H1 (cell line): Measurements from ENCODE around the gene RNF220. TPM values are rescaled to one million over a fixed set of nuclear protein-coding genes. Genes with fewer than 3 reads are reported as not detected.

Experiments used
- CTCF ChIA-PET: fragments of 300-600 bp; sonication (Branson Sonifier 250); formaldehyde crosslinking; loops from one replicate; lab custom pipeline; 2021; ENCODE audit not compliant: partially characterized antibody; lab: Charles Lee
- POLR2A ChIA-PET: fragments of 300-600 bp; sonication (Branson Sonifier 250); formaldehyde crosslinking; loops from one replicate; lab custom pipeline; 2021; ENCODE audit warnings: inconsistent platforms; ENCODE audit not compliant: partially characterized antibody; lab: Charles Lee
- DNase-seq, 2 experiments: peaks; one replicate each; pipeline versions ENCODE4 v3.0.0 to v3.0.0-alpha.2; 2010 to 2022; ENCODE audit warnings: low spot score in 2 of 2, low read depth in 1 of 2, mixed read lengths in 1 of 2
- FAIRE-seq: peaks from 2 replicates; lab custom pipeline; 2011; peaks lifted over from hg19 to GRCh38; lab: Jason Lieb, UNC
- H2AFZ ChIP-seq: 2 replicates; pipeline ENCODE4 v1.8.1; 2012; ENCODE audit warnings: low read length, inconsistent platforms
- H2AK5ac ChIP-seq: 2 replicates; pipeline ENCODE4 v1.6.1; 2013; ENCODE audit warnings: low read depth, low read length
- H2BK120ac ChIP-seq: replicated peaks from 2 replicates; pipeline ENCODE3; 2013; ENCODE audit warnings: low read depth, low read length, inconsistent platforms
- H2BK12ac ChIP-seq: 2 replicates; pipeline ENCODE4 v1.6.1; 2013; ENCODE audit warnings: low read depth, low read length
- H2BK15ac ChIP-seq: 2 replicates; pipeline ENCODE4 v1.6.1; 2013; ENCODE audit warnings: low read length
- H2BK20ac ChIP-seq: 2 replicates; pipeline ENCODE4 v1.6.1; 2013; ENCODE audit warnings: low read length
- H2BK5ac ChIP-seq: 2 replicates; pipeline ENCODE4 v1.6.1; 2013; ENCODE audit warnings: low read depth, low read length
- H3K14ac ChIP-seq: 2 replicates; pipeline ENCODE4 v1.6.1; 2013; ENCODE audit warnings: inconsistent platforms; ENCODE audit not compliant: insufficient read length
- H3K18ac ChIP-seq: 2 replicates; pipeline ENCODE4 v1.6.1; 2013; ENCODE audit warnings: low read length; ENCODE audit errors: extremely low read depth
- H3K23ac ChIP-seq: 2 replicates; pipeline ENCODE4 v1.6.1; 2013; ENCODE audit warnings: inconsistent platforms; ENCODE audit not compliant: insufficient read length
- H3K23me2 ChIP-seq: 2 replicates; pipeline ENCODE4 v1.6.1; 2013; ENCODE audit warnings: low read depth, low read length
- H3K27ac ChIP-seq: 2 replicates; pipeline ENCODE4 v1.6.1; 2011; ENCODE audit warnings: low read depth, low read length, inconsistent platforms
- H3K27me3 ChIP-seq, 4 experiments: replicated peaks in 1 of 4; 1 replicate in 1 of 4; 2 replicates in 3 of 4; pipeline versions ENCODE4 v1.6.1 to v1.8.1; 2011 to 2013; ENCODE audit warnings: low read length in 3 of 4, mild to moderate bottlenecking in 3 of 4, inconsistent platforms in 2 of 4, mixed read lengths in 2 of 4, moderate library complexity in 1 of 4; ENCODE audit not compliant: control insufficient read depth in 3 of 4, insufficient read depth in 3 of 4; ENCODE audit errors: extremely low read depth in 1 of 4
- H3K36me3 ChIP-seq, 4 experiments: 2 replicates each; pipeline versions ENCODE4 v1.6.1 to v1.8.1; 2011 to 2013; ENCODE audit warnings: mild to moderate bottlenecking in 4 of 4, low read length in 3 of 4, moderate library complexity in 2 of 4, control low read depth in 1 of 4, inconsistent platforms in 1 of 4; ENCODE audit not compliant: insufficient read depth in 4 of 4, control insufficient read depth in 2 of 4
- H3K4ac ChIP-seq: replicated peaks from 2 replicates; pipeline ENCODE3; 2013; ENCODE audit warnings: low read length, low read depth, mixed read lengths, inconsistent platforms; ENCODE audit not compliant: insufficient read length
- H3K4me1 ChIP-seq, 4 experiments: replicated peaks in 1 of 4; 1 replicate in 1 of 4; 2 replicates in 3 of 4; pipeline versions ENCODE4 v1.6.1 to v1.8.1; 2011 to 2013; ENCODE audit warnings: low read length in 3 of 4, inconsistent platforms in 2 of 4, mixed read lengths in 1 of 4; ENCODE audit not compliant: insufficient read depth in 4 of 4, control insufficient read depth in 3 of 4
- H3K4me2 ChIP-seq, 2 experiments: 2 replicates each; pipeline versions ENCODE4 v1.6.1 to v1.8.1; 2011 to 2013; ENCODE audit warnings: low read depth in 2 of 2, low read length in 2 of 2, control low read depth in 1 of 2, inconsistent platforms in 1 of 2, mild to moderate bottlenecking in 1 of 2; ENCODE audit not compliant: insufficient read depth in 1 of 2
- H3K4me3 ChIP-seq, 4 experiments: fragments of 200-600, 300-600 bp in 1 of 4; sonication (generic), shearing (Covaris generic), sonication (Bioruptor Twin) in 1 of 4; 2 replicates each; pipeline versions ENCODE4 v1.5.1 to v1.8.1; 2011 to 2016; ENCODE audit warnings: low read length in 4 of 4, low read depth in 3 of 4, control low read depth in 2 of 4, inconsistent platforms in 2 of 4, mild to moderate bottlenecking in 2 of 4, mixed read lengths in 1 of 4, moderate library complexity in 1 of 4; ENCODE audit not compliant: insufficient read depth in 2 of 4; ENCODE audit errors: extremely low read depth in 1 of 4
- H3K56ac ChIP-seq: replicated peaks from 2 replicates; pipeline ENCODE3; 2013; ENCODE audit warnings: low read depth, mild to moderate bottlenecking, mixed read lengths, low read length, inconsistent platforms; ENCODE audit not compliant: insufficient read length
- H3K79me1 ChIP-seq: 2 replicates; pipeline ENCODE4 v1.6.1; 2013; ENCODE audit warnings: low read depth, low read length, control low read depth
- H3K79me2 ChIP-seq, 2 experiments: 2 replicates each; pipeline versions ENCODE4 v1.6.1 to v1.8.1; 2012 to 2013; ENCODE audit warnings: low read length in 2 of 2, mild to moderate bottlenecking in 2 of 2, inconsistent platforms in 1 of 2; ENCODE audit not compliant: insufficient read depth in 2 of 2, control insufficient read depth in 1 of 2
- H3K9ac ChIP-seq, 4 experiments: replicated peaks in 1 of 4; 1 replicate in 1 of 4; 2 replicates in 3 of 4; pipeline versions ENCODE4 v1.6.1 to v1.8.1; 2011 to 2013; ENCODE audit warnings: low read depth in 3 of 4, low read length in 3 of 4, control low read depth in 2 of 4, mild to moderate bottlenecking in 2 of 4, moderate library complexity in 2 of 4, inconsistent platforms in 1 of 4; ENCODE audit errors: extremely low read depth in 1 of 4
- H3K9me3 ChIP-seq, 2 experiments: 2 replicates each; pipeline versions ENCODE4 v1.6.1 to v1.8.1; 2012 to 2013; ENCODE audit warnings: mild to moderate bottlenecking in 2 of 2, moderate library complexity in 2 of 2, control low read depth in 1 of 2, inconsistent platforms in 1 of 2, low read depth in 1 of 2, low read length in 1 of 2, mixed read lengths in 1 of 2; ENCODE audit not compliant: insufficient read depth in 2 of 2
- H4K20me1 ChIP-seq, 2 experiments: replicated peaks in 1 of 2; 2 replicates each; pipeline versions ENCODE3 to v1.8.1; 2011 to 2013; ENCODE audit warnings: inconsistent platforms in 2 of 2, low read length in 2 of 2, mild to moderate bottlenecking in 1 of 2; ENCODE audit not compliant: insufficient read depth in 2 of 2, control insufficient read depth in 1 of 2
- H4K5ac ChIP-seq: 2 replicates; pipeline ENCODE4 v1.6.1; 2013; ENCODE audit warnings: low read length, low read depth, mixed read lengths, inconsistent platforms; ENCODE audit not compliant: insufficient read length
- H4K8ac ChIP-seq: 2 replicates; pipeline ENCODE4 v1.8.0; 2013; ENCODE audit warnings: mild to moderate bottlenecking, moderate library complexity, low read length, inconsistent platforms; ENCODE audit not compliant: insufficient read depth; ENCODE audit errors: extremely low read depth
- H4K91ac ChIP-seq: replicated peaks from 2 replicates; pipeline ENCODE3; 2013; ENCODE audit warnings: low read length, mixed read lengths, inconsistent platforms; ENCODE audit not compliant: insufficient read length
- ASH2L ChIP-seq: fragments of 200-600, 300-600 bp; sonication (generic); IDR thresholded peaks from one replicate; pipeline ENCODE4 v1.7.1; 2017; ENCODE audit warnings: low read length
- CBX8 ChIP-seq: fragments of 300-800, 300-1000 bp; sonication (generic); IDR thresholded peaks from 2 replicates; pipeline ENCODE4 v1.7.1; 2016; ENCODE audit warnings: low read depth, low read length, borderline replicate concordance
- CREB1 ChIP-seq: IDR thresholded peaks from 2 replicates; pipeline ENCODE4 v1.6.1; 2012; ENCODE audit warnings: inconsistent platforms
- EP300 ChIP-seq, 2 experiments: IDR thresholded peaks; 1 replicate in 1 of 2; 2 replicates in 1 of 2; pipeline ENCODE4 v1.6.1; 2011 to 2012; ENCODE audit warnings: low read depth in 2 of 2, low read length in 2 of 2, mild to moderate bottlenecking in 2 of 2, borderline replicate concordance in 1 of 2, inconsistent platforms in 1 of 2, moderate library complexity in 1 of 2
- JUN ChIP-seq: IDR thresholded peaks from 2 replicates; pipeline ENCODE4 v1.6.1; 2011; ENCODE audit warnings: low read depth, mild to moderate bottlenecking, improper control_type of control experiment, low read length
- KDM1A ChIP-seq: fragments of 200-600, 300-600 bp; sonication (generic); IDR thresholded peaks from 2 replicates; pipeline ENCODE4 v1.7.1; 2016; ENCODE audit warnings: mild to moderate bottlenecking, low read length, borderline replicate concordance
- POLR2A ChIP-seq, 2 experiments: IDR thresholded peaks; 1 replicate in 1 of 2; 2 replicates in 1 of 2; pipeline ENCODE4 v1.6.1; 2011; ENCODE audit warnings: low read depth in 2 of 2, low read length in 2 of 2, mild to moderate bottlenecking in 2 of 2; ENCODE audit errors: control extremely low read depth in 1 of 2
- POLR2AphosphoS5 ChIP-seq: IDR thresholded peaks from 2 replicates; pipeline ENCODE4 v1.6.1; 2011; ENCODE audit warnings: low read depth, low read length
- SP1 ChIP-seq: IDR thresholded peaks from 2 replicates; pipeline ENCODE4 v1.6.1; 2011; ENCODE audit warnings: low read depth, low read length
- TCF12 ChIP-seq: IDR thresholded peaks from 2 replicates; pipeline ENCODE4 v1.6.1; 2011; ENCODE audit warnings: low read depth, mild to moderate bottlenecking, low read length
- ZNF274 ChIP-seq: IDR thresholded peaks from 2 replicates; pipeline ENCODE4 v1.7.0; 2012; ENCODE audit warnings: low read length, borderline replicate concordance; ENCODE audit errors: extremely low read depth
- WGBS, 2 experiments: shearing (Covaris generic) in 1 of 2; methylation state at CpG; one replicate each; pipeline versions ENCODE4 v1.1.6 to v1.1.7; 2013 to 2015; ENCODE audit warnings: low lambda C conversion rate in 2 of 2, mixed read lengths in 2 of 2, inconsistent platforms in 1 of 2, low coverage in 1 of 2, missing lambda C conversion rate in 1 of 2; ENCODE audit not compliant: insufficient replicate concordance in 2 of 2, insufficient coverage in 1 of 2, insufficient read length in 1 of 2; ENCODE audit errors: extremely low coverage in 1 of 2, missing lambda C conversion rate in 1 of 2; 5-methylcytosine and 5-hydroxymethylcytosine counted together
- polyA plus RNA-seq, 7 experiments: library from polyadenylated mRNA; depleted of rRNA in 3 of 7; stranded (reverse) in 5 of 7; unstranded in 2 of 7; fragments of >200 nt in 5 of 7; fragments of 200-250 nt in 2 of 7; gene quantifications; 1 replicate in 5 of 7; 2 replicates in 1 of 7; 4 replicates in 1 of 7; pipeline versions ENCODE4 v1.2.1 to v1.2.3, GENCODE V29; 2011 to 2013; ENCODE audit warnings: missing spikeins in 2 of 7, mixed read lengths in 2 of 7
- total RNA-seq: library from RNA; stranded (reverse); fragmentation: NEBNext Ultra II Directional; extraction: Animal tissue kit (Norgen Biotek cat#: 25700); gene quantifications from 2 replicates; pipeline ENCODE4 v1.2.1, GENCODE V29; 2021

Gene RNF220
- total and polyA plus RNA-seq, 2 of the 8 experiments (the other 6 are each of a cell fraction or from before 2014, with no cell fraction given) = 123 to 160 TPM

- H3K56ac ChIP-seq = peak within 1 kb of the TSS; percentile 92
- H2BK20ac ChIP-seq = 0 out of 2 replicates have a peak within 1 kb of the TSS, but pooled peaks have one; percentile 61
- peak within 1 kb of the TSS; percentile 93 for H3K18ac ChIP-seq
- H4K91ac ChIP-seq = peak within 1 kb of the TSS; percentile 86
- no peak within 1 kb of the TSS for H3K4ac ChIP-seq
- H3K27ac ChIP-seq = peak within 1 kb of the TSS; percentile 80
- H4K5ac ChIP-seq = peak within 1 kb of the TSS; percentile 98
- H3K14ac ChIP-seq = no peak within 1 kb of the TSS
- H3K36me3 ChIP-seq = no peaks in the 10 kb centered on the region; a peak in 2 of 8 replicates
- peaks cover 4 to 11% (median 6%) of the 10 kb centered on the region in 4 experiments; a peak in 6 of 7 replicates for H3K4me1 ChIP-seq
- H3K23ac ChIP-seq = no peak within 1 kb of the TSS
- H4K20me1 ChIP-seq = no peaks in the 10 kb centered on the region
- POLR2A ChIA-PET = interaction anchor here (1.0 to 3.3 kb wide), 11 partner anchors 8 to 337 kb away, joined by 3 to 23 read pairs (median 3); partner anchors contain the start of genes HECTD3 and RPS8
- H2BK5ac ChIP-seq = peak within 1 kb of the TSS; percentile 96
- no peak within 1 kb of the TSS for H2BK120ac ChIP-seq
- WGBS, 2 experiments = 2% methylated on average over 47 of the region's 56 CpGs; no CpG with 5 or more reads in 1 of the 2 experiments
- H2AK5ac ChIP-seq = no peak within 1 kb of the TSS; the same call in 1 of the 2 replicates
- no peaks in the 10 kb centered on the region for H3K9me3 ChIP-seq
- H3K9ac ChIP-seq = peak within 1 kb of the TSS in 3 of 4 experiments; percentile 74 to 88 (median 84); a peak in 6 of 7 replicates
- no peaks in the 10 kb centered on the region for H3K79me2 ChIP-seq
- H3K4me3 ChIP-seq = peak within 1 kb of the TSS; percentile 58 to 93 (median 75)
- H2BK12ac ChIP-seq = peak within 1 kb of the TSS; percentile 65; the same call in 1 of the 2 replicates
- H2AFZ ChIP-seq = peak within 1 kb of the TSS; percentile 87
- CTCF ChIA-PET = interaction anchor here (0.5 to 5.9 kb wide), 12 partner anchors 10 to 66 kb away, joined by 3 to 29 read pairs (median 4); no protein-coding TSS in a partner anchor
- no peak within 1 kb of the TSS for H2BK15ac ChIP-seq
- H3K79me1 ChIP-seq = no peaks in the 10 kb centered on the region
- H3K4me2 ChIP-seq = peak within 1 kb of the TSS; percentile 93 to 97
- peak within 1 kb of the TSS; percentile 93 for H4K8ac ChIP-seq
- H3K23me2 ChIP-seq = peaks cover 11% of the 10 kb centered on the region
- no peaks in the 10 kb centered on the region; a peak in 1 of 7 replicates for H3K27me3 ChIP-seq
- DNase-seq = peak; percentile 97 to 98
- peak; percentile 62 for FAIRE-seq
- TF ChIP-seq EP300 (IDR thresholded peaks at IDR 0.05; ENCODE audit: borderline replicate concordance in 1 of 2, low read depth in 2 of 2, low read length in 2 of 2) (no peak), POLR2AphosphoS5 (peak; percentile 45; the same call in 1 of the 2 replicates), ASH2L (no peak), POLR2A (IDR thresholded peaks at IDR 0.05; ENCODE audit: control extremely low read depth in 1 of 2, low read depth in 2 of 2, low read length in 2 of 2) (peak; percentile 82 to 89), TCF12 (no peak), CBX8 (no peak), SP1 (peak; percentile 99), KDM1A (no peak), CREB1 (peak; percentile 80; the same call in 1 of the 2 replicates), JUN (no peak), ZNF274 (no peak)
These were observed 269.3 kb downstream of the RNF220 start, which contains the start of the genes ARMH1 and TMEM53 for GRCh38 chr1:44674113-44675000. Gene ARMH1 (plus strand): TSS chr1:44674714. CDS start chr1:44689698, 14,984 bp downstream. Gene TMEM53 (minus strand): TSS chr1:44674481. CDS start chr1:44674391, 90 bp downstream.
